Tibial artery (tissue), 4 donors: ENCODE results near the gene MTHFD1L.

Experiments used
- DNase-seq, 2 donors: peaks; one replicate each; pipeline ENCODE4 v3.0.0-alpha.2; 2019
- H3K27ac ChIP-seq, 2 donors: fragments of 200-600 bp; sonication (generic) in 1 of 2; 1 replicate in 1 of 2; 2 replicates in 1 of 2; pipeline ENCODE4 v1.5.1; 2018 to 2019; ENCODE audit warnings: mild to moderate bottlenecking in 1 of 2
- H3K27me3 ChIP-seq, 2 donors: fragments of 200-600 bp; sonication (generic) in 1 of 2; one replicate each; pipeline versions ENCODE4 v1.5.1 to v1.6.0; 2016 to 2019
- H3K36me3 ChIP-seq, 3 donors: fragments of 200-600 bp; sonication (generic) in 2 of 3; one replicate each; pipeline ENCODE4 v1.5.1; 2016 to 2019; ENCODE audit warnings: mild to moderate bottlenecking in 2 of 3
- H3K4me1 ChIP-seq, 4 donors: fragments of 200-600 bp; sonication (generic) in 2 of 4; 1 replicate in 3 of 4; 2 replicates in 1 of 4; pipeline ENCODE4 v1.5.1; 2016 to 2019
- H3K4me3 ChIP-seq, 2 donors: fragments of 200-600 bp; sonication (generic) in 1 of 2; 1 replicate in 1 of 2; 2 replicates in 1 of 2; pipeline ENCODE4 v1.5.1; 2018 to 2019; ENCODE audit warnings: mild to moderate bottlenecking in 2 of 2
- H3K9me3 ChIP-seq, 3 donors: fragments of 200-600 bp; sonication (generic) in 1 of 3; one replicate each; pipeline ENCODE4 v1.5.1; 2016 to 2019
- CTCF ChIP-seq, 2 experiments: fragments of 200-600 bp in 1 of 2; fragments of 450-650 bp in 1 of 2; IDR thresholded peaks; one replicate each; pipeline ENCODE4 v1.5.1; 2017 to 2019; ENCODE audit warnings: antibody characterized with exemption in 2 of 2, mild to moderate bottlenecking in 1 of 2, moderate library complexity in 1 of 2
- intact Hi-C: fragments of 100-400 bp; cut with DNase I; formaldehyde crosslinking; loops from one replicate; pipeline ENCODE4 v1.15.0; 2023; ENCODE audit warnings: low total_unique reads

The MTHFD1L gene

GRCh38 chr6:150959166-150959565, 93.7 kb downstream of the MTHFD1L start:
- Histone ChIP-seq H3K27me3 (no peaks in the 10 kb centered on the region), H3K4me3 (no peak overlapping the region), H3K27ac (peak overlapping the region in 1 of 2 donors; percentile 37), H3K9me3 (no peaks in the 10 kb centered on the region), H3K36me3 (peaks cover 12 to 24% (median 21%) of the 10 kb centered on the region in 3 donors), H3K4me1 (no peaks in the 10 kb centered on the region)
- no peak for DNase-seq
- intact Hi-C loops = no loop called here
- TF ChIP-seq CTCF (IDR thresholded peaks at IDR 0.05) = no peak

- no peak overlapping the region for H3K27ac ChIP-seq
- peaks cover 9 to 45% (median 25%) of the 10 kb centered on the region in 3 donors for H3K36me3 ChIP-seq
- H3K4me3 ChIP-seq = no peak overlapping the region
- H3K9me3 ChIP-seq = no peaks in the 10 kb centered on the region
- no peaks in the 10 kb centered on the region for H3K4me1 ChIP-seq
- no peaks in the 10 kb centered on the region for H3K27me3 ChIP-seq
- intact Hi-C loops = no loop called here
- DNase-seq = no peak
- TF ChIP-seq CTCF (IDR thresholded peaks at IDR 0.05) = no peak
These were observed 96.9 kb downstream of the MTHFD1L start for GRCh38 chr6:150962436-150962835.

- peaks cover 9 to 49% (median 31%) of the 10 kb centered on the region in 3 donors for H3K36me3 ChIP-seq
- TF ChIP-seq CTCF (IDR thresholded peaks at IDR 0.05) = no peak
These were observed 99.3 kb downstream of the MTHFD1L start for GRCh38 chr6:150964765-150965164.

GRCh38 chr6:150966786-150967185, 101.3 kb downstream of the MTHFD1L start:
- no peak overlapping the region for H3K27ac ChIP-seq
- no peak for TF ChIP-seq CTCF (IDR thresholded peaks at IDR 0.05)
- intact Hi-C loops = no loop called here
- H3K4me1 ChIP-seq = no peaks in the 10 kb centered on the region
- H3K9me3 ChIP-seq = no peaks in the 10 kb centered on the region
- no peak overlapping the region for H3K4me3 ChIP-seq
- peaks cover 10 to 49% (median 27%) of the 10 kb centered on the region in 3 donors for H3K36me3 ChIP-seq
- no peak for DNase-seq
- no peaks in the 10 kb centered on the region for H3K27me3 ChIP-seq

More at GRCh38 chr6:150964765-150965164, 99.3 kb downstream of the MTHFD1L start:
- Histone ChIP-seq H3K9me3 (no peaks in the 10 kb centered on the region), H3K27ac (no peak overlapping the region), H3K4me1 (no peaks in the 10 kb centered on the region), H3K27me3 (no peaks in the 10 kb centered on the region), H3K4me3 (no peak overlapping the region)
- no peak for DNase-seq
- intact Hi-C loops = no loop called here

- H3K27ac ChIP-seq = no peak overlapping the region
- H3K27me3 ChIP-seq = no peaks in the 10 kb centered on the region
- no peaks in the 10 kb centered on the region for H3K9me3 ChIP-seq
- no peaks in the 10 kb centered on the region for H3K4me1 ChIP-seq
- no peak overlapping the region for H3K4me3 ChIP-seq
- no peak for DNase-seq
- no peak for TF ChIP-seq CTCF (IDR thresholded peaks at IDR 0.05)
- intact Hi-C loops = no loop called here
- H3K36me3 ChIP-seq = peaks cover 16 to 50% (median 30%) of the 10 kb centered on the region in 3 donors
These were observed 101.9 kb downstream of the MTHFD1L start for GRCh38 chr6:150967381-150967780.

GRCh38 chr6:150967910-150968309, 102.4 kb downstream of the MTHFD1L start:
- H3K27ac ChIP-seq = no peak overlapping the region
- no peaks in the 10 kb centered on the region for H3K9me3 ChIP-seq
- TF ChIP-seq CTCF (IDR thresholded peaks at IDR 0.05) = no peak
- H3K4me1 ChIP-seq = no peaks in the 10 kb centered on the region
- intact Hi-C loops = no loop called here
- no peak overlapping the region for H3K4me3 ChIP-seq
- no peaks in the 10 kb centered on the region for H3K27me3 ChIP-seq
- no peak for DNase-seq
- peaks cover 21 to 50% (median 34%) of the 10 kb centered on the region in 3 donors for H3K36me3 ChIP-seq
